C4-2B (cell line): ENCODE results near the gene EFEMP2.

Experiments used
- ZFX ChIP-seq: fragments of 450-650 bp; IDR thresholded peaks from 2 replicates; pipeline ENCODE4 v1.6.1; 2017
- TF ChIP-seq, protein P1 (sequence below): fragments of 450-650 bp; conservative IDR thresholded peaks from 2 replicates; pipeline ENCODE4 v1.5.1; 2017; ENCODE audit warnings: mild to moderate bottlenecking

GRCh38 chr11:65852508-65853245, 19.9 kb downstream of the EFEMP2 start:
- TF ChIP-seq, protein P1, sequence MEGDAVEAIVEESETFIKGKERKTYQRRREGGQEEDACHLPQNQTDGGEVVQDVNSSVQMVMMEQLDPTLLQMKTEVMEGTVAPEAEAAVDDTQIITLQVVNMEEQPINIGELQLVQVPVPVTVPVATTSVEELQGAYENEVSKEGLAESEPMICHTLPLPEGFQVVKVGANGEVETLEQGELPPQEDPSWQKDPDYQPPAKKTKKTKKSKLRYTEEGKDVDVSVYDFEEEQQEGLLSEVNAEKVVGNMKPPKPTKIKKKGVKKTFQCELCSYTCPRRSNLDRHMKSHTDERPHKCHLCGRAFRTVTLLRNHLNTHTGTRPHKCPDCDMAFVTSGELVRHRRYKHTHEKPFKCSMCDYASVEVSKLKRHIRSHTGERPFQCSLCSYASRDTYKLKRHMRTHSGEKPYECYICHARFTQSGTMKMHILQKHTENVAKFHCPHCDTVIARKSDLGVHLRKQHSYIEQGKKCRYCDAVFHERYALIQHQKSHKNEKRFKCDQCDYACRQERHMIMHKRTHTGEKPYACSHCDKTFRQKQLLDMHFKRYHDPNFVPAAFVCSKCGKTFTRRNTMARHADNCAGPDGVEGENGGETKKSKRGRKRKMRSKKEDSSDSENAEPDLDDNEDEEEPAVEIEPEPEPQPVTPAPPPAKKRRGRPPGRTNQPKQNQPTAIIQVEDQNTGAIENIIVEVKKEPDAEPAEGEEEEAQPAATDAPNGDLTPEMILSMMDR: no peak
- TF ChIP-seq ZFX: no peak
